ENCODE results near the gene ZNF157.

ZNF157 gene

DNA sequence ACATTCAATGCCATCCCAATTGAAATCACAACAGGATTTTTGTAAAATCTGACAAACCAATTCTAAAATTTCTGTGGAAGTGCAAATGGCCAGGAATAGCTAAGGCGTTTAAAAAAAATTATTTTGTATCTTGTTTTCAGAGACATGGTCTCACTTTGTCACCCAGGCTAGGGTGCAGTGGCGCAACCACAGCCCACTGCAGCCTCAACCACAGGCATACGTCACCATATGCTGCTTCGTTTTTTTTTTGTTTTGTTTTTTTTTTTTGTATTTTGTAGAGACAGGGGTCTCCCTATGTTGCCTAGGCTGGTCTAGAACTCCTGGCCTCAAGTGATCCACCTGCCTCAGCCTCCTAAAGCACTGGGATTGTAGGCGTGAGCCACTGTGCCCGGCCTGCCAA is 88.2 kb downstream of the ZNF157 start:
- TF ChIP-seq, protein P1, sequence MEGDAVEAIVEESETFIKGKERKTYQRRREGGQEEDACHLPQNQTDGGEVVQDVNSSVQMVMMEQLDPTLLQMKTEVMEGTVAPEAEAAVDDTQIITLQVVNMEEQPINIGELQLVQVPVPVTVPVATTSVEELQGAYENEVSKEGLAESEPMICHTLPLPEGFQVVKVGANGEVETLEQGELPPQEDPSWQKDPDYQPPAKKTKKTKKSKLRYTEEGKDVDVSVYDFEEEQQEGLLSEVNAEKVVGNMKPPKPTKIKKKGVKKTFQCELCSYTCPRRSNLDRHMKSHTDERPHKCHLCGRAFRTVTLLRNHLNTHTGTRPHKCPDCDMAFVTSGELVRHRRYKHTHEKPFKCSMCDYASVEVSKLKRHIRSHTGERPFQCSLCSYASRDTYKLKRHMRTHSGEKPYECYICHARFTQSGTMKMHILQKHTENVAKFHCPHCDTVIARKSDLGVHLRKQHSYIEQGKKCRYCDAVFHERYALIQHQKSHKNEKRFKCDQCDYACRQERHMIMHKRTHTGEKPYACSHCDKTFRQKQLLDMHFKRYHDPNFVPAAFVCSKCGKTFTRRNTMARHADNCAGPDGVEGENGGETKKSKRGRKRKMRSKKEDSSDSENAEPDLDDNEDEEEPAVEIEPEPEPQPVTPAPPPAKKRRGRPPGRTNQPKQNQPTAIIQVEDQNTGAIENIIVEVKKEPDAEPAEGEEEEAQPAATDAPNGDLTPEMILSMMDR (conservative IDR thresholded peaks at IDR 0.05; ENCODE audit: low read depth), result no peak
- POLR2A ChIA-PET (ENCODE audit: low non-redundant PET), result no interaction called here
- CTCF ChIA-PET, result no interaction called here
- no peak for DNase-seq (ENCODE audit: low spot score)
- no peak overlapping the region for H3K27ac ChIP-seq

GRCh38 chrX:47460561-47460960 is 90.2 kb downstream of the ZNF157 start:
- no peak for DNase-seq (ENCODE audit: low spot score)
- POLR2A ChIA-PET (ENCODE audit: low non-redundant PET), result no interaction called here
- CTCF ChIA-PET, result no interaction called here
- H3K27ac ChIP-seq, result no peak overlapping the region
- TF ChIP-seq, protein P1 (conservative IDR thresholded peaks at IDR 0.05; ENCODE audit: low read depth), result no peak
